HG02571 (cell line): ENCODE measurements around the gene MPV17L.
"Not testable (repeated sequence)": the region's sequence is repeated elsewhere in the genome, so short reads cannot be mapped to it uniquely, and the experiment has no call there.

Experiments
- ATAC-seq: cut with Tn5 transposase; IDR thresholded peaks from one replicate; pipeline ENCODE4 v1.9.1; 2021; ENCODE audit warnings: mild to moderate bottlenecking, moderate library complexity; ENCODE audit not compliant: unreplicated experiment

MPV17L gene

DNA sequence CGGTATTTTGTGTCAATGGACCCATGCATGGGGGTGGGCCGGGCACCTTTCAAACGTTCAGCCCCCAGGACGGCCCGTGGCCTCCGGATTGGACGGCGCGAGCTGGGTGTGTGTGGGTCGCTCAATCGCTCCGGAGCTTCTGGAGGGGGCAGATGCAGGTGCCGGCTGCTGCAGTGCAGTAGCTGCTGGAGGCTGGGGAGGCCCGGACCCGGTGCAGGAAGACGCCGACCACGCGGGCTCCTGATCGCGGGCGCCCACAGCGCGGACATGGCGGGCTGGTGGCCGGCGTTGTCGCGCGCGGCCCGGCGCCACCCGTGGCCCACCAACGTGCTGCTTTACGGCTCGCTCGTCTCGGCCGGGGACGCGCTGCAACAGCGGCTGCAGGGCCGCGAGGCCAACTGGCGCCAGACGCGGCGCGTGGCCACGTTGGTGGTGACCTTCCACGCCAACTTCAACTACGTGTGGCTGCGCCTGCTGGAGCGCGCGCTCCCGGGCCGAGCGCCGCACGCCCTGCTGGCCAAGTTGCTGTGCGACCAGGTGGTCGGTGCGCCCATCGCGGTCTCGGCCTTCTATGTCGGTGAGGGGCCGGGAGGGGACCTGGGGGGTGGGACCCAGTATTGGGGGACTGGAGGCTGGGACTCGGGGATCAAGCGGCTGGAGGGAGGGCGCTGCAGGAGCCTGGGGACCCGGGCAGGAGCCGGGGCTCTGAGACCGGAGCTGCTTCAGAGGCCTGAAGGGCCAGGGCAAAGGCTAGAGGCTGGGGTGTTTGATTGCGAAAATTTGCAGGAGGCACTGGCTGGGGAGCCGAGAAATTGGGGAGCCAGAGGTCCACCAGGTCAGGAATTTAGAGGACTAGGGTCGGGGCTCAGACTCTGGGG, at the start of gene MPV17L:
Gene MPV17L (plus strand): TSS at position 124 of the 878 bp plus-strand sequence. CDS start 144 bp downstream, at position 268.
- not testable (repeated sequence) for ATAC-seq

DNA sequence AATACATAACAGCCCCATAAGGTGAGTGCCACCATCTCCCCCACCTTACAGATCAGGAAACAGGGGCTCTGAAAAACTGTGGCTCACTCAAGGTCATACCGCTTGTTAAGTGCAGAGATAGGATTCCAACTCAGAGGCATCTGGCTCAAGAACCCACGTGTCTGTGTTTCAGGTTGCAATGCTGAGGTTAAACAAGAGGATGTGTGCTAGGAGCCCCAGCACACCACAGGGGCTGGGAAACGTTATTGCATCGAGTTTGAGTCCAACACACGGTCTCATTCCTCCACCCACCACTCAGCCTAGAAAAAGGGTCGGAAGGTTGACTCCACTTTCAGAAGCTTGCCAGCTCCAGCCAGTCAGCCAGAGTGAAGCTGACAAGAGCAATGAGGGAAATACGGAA, 46.8 kb upstream of the MPV17L start:
- not testable (repeated sequence) for ATAC-seq

DNA sequence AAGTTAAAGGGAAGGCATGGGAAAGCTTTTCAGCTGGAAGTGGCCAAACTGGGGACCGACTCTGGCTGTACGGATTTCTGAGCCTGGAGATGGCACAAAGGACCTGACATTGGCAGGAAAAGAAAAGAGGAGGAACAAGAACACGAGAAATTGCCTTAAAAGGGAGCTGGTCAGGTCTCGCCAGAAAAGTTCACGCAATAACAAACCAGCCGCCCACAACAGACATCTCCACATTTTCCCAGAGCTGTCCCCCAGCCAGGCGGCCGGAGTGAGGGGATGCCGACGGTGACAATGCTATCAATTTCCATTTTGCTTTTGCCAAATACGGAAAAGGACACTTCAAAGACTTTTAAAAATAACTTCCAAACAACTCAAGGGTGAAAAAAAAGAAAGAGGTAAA, 44.3 kb upstream of the MPV17L start:
- not testable (repeated sequence) for ATAC-seq

DNA sequence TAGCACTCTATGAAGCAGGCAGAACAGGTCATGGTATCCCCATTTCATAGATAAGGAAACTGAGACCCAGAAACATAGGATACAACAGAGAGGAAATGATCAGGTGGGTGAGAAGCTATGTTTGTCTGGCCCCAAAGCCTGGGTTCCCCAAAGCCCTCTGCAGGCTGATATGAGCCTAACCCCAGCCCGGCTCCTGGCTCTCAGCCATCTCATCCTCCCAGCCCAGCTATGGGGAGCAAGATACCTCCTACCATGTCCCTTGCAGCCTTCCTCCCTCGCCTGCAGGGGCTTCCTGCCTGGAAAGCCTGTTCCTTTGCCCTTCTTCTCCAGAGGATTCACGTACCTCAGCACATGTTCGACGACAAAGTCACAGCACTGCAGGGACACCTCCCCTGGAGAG, 43.8 kb upstream of the MPV17L start:
- ATAC-seq, result not testable (repeated sequence)

DNA sequence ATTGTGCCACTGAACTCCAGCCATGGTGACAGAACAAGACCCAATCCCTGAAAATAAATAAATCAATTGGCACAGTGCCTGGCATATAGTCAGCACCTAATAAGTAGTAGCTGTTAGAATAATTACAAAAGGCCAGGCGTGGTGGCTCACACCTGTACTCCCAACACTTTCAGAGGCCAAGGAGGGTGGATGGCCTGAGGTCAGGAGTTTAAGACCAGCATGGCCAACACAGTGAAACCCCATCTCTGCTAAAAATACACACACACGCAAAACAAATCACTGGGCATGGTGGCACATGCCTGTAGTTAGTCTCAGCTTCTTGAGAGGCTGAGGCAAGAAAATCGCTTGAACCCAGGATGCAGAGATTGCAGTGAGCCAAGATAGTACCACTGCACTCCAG, 42.7 kb upstream of the MPV17L start:
- not testable (repeated sequence) for ATAC-seq

DNA sequence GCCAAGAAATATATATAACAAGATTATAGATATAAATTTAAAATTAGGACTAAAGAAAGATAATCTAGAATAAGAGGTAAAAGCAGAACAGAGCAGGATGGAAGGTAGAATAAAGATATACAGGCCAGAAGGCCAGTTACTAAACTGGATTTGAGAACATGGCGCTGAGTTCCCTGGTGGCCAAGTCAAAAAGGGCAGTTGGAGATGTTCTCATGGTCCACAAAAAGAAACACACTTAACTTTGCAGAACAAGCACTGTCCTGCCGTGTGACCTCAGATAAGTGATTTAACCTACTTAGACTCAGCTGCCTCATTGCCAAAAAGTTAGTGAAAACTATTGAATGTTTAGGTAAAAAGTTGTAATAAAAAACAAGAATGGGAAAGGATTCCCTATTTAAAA, 40.7 kb upstream of the MPV17L start:
- not testable (repeated sequence) for ATAC-seq

DNA sequence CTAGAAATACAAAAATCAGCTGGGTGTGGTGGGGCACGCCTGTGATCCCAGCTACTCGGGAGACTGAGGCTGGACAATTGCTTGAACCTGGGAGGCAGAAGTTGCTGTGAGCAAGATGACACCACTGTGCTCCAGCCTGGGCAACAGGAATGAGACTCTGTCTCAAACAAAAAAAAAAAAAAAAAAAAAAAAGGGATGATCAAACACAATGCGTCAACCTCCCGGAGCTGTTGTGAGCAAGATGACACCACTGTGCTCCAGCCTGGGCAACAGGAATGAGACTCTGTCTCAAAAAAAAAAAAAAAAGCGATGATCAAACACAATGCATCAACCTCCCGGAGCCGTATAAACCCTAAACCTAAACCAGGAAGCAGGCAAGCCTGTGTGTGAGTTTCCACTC, 38.1 kb upstream of the MPV17L start:
- not testable (repeated sequence) for ATAC-seq

DNA sequence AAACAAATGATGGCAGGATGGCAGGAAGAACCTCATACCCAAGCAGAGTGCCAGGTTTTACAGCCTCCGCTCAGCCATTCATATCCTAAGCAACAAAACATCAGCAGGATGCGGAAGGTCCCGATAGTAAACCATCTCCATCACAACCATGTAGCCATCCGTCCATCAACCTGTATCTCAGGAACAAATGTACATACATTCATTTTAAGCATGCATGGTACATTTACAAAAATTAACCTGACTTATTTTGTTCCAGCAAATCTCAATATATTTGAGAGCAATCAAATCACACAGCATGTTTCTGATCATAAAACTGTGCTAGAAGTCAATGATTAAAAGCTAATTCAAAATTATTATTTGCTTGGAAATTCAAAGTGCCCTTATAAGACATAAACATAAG, 17.4 kb upstream of the MPV17L start, which contains the start of gene NPIPA5:
Gene NPIPA5 (minus strand): TSS at position 101 of the 400 bp plus-strand sequence. CDS start 0 bp downstream, at position 101.
- not testable (repeated sequence) for ATAC-seq

DNA sequence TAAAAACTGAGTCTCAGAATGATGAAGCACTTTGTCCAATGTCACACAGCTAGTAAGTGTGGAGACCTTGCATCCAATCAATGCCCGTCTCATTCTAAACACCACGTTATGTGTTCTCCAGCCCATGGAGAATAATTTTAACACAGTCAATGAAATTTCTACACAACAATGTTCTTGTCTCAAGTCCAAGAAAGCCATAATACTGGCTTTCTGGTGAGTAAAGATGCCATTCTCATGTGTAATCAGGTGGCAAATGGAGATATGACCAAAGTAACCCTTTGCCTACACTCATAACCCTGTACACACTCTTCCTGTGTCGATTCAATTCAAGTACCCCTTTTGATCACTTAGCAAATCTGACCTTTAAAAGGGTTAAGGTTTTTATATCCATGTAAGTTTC, 12.7 kb upstream of the MPV17L start:
- not testable (repeated sequence) for ATAC-seq

DNA sequence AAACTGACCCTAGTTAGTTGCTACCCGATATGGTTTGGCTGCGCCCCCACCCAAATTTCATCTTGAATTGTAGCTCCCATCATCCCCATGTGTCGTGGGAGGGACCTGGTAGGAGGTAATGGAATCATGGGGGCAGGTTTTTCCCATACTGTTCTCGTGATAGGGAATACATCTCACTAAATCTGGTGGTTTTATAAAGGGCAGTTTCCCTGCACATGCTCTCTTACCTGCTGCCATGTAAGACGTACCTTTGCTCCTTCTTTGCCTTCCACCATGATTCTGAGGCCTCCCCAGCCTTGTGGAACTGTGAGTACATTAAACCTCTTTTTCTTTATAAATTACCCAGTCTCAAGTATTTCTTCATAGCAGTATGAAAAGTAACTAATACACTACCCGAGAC, 7.5 kb upstream of the MPV17L start:
- not testable (repeated sequence) for ATAC-seq

DNA sequence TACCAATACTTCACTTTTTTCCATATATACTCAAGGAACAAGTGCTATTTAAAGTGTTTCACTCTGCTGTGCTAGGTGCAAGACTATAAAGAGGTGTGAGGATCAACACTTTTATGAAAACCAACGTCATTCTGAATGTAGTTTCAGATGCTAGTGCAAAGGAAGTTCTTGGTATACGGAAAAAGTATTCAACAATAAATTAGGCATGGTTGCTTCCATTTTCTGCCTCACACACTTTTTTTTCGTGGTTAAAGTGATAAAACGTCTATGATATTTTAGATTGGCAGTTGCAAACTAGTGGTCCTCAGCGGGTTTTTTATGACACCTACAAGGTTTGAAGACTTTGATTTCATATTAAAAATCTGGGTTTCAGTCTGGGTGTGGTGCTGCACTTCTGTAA, 5.6 kb upstream of the MPV17L start:
- ATAC-seq, result not testable (repeated sequence)

DNA sequence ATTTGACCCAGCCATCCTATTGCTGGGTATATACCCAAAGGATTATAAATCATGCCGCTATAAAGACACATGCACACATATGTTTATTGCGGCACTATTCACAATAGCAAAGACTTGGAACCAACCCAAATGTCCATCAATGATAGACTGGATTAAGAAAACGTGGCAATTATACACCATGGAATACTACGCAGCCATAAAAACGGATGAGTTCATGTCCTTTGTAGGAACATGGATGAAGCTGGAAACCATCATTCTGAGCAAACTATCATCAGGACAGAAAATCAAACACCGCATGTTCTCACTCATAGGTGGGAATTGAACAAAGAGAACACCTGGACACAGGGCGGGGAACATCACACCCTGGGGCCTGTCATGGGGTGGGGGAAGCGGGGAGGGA, 2.5 kb upstream of the MPV17L start:
- not testable (repeated sequence) for ATAC-seq

DNA sequence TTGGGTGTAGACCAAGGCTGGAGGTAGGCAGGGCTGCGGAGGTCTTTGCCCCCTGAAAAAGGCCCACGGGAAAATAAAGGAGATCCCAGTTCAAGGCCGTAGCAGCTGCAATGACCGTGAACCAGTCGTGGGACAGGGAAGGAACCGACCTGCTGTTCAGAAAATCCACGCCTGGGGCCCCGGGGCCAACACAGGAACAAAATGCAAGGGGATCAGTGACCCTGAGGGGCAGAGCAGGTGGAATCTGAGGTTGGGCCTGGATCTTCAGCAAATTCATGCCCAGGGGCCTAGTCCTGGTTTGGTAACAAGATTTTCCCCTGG, 915 bp downstream of the MPV17L start:
- ATAC-seq, result not testable (repeated sequence)

DNA sequence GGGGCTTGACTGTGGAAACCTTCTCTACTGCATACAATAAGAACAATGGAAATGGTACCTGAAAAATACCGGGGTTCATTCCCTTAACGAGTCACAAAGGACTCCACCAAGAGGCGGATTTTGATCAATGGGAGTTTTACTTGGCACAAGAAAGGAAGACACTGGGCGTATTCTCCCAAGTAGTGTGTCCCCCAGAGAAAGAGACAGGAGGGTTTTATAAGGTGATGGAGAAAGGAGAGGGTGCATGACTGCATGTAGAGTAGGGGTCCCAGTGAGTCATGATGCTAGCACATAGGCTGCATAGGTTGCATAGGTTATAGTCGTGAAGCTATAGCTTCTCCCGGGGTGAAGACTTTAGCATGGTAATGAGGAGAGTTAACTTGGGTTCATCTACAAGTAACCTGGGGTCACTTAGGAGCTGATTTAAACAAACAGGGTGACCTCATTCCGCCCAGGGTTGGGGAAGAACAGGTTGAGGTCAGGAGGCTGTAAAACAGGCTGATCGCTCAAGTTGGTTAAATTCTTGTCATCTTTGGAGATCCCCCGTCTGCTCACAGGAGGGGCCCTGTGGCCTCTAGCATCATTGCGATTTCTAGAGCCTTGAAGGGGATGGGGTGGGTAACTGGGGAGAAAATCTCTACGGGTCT, 1.5 kb downstream of the MPV17L start:
- ATAC-seq, result no peak

DNA sequence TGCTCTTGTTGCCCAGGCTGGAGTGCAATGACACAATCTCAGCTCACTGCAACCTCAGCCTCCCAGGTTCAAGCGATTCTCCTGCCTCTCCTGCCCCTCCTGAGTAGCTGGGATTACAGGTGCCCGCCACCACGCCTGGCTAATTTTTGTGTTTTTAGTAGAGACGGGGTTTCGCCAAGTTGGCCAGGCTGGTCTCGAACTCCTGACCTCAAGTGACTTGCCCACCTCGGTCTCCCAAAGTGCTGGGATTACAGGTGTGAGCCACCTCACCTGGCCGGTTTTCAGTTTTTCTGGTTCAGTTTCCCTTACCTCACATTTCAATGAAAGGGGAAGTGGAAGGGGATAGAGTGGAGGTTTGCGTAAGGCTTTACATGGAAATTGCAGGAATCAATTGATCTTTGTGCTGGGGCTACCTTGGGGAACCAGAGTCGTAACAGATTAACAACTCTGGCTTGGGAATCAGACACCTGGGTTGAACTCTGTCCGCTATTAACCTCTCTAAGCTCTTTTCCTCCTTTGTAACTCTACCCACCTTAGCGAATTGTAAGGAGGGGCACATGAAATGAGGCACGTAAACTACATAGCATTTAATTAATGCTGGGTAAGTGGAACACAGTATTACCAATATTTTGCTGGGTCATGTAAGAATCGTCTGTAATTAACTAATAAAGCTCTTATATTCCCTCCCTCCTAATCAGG, 3.2 kb downstream of the MPV17L start:
- no peak for ATAC-seq

DNA sequence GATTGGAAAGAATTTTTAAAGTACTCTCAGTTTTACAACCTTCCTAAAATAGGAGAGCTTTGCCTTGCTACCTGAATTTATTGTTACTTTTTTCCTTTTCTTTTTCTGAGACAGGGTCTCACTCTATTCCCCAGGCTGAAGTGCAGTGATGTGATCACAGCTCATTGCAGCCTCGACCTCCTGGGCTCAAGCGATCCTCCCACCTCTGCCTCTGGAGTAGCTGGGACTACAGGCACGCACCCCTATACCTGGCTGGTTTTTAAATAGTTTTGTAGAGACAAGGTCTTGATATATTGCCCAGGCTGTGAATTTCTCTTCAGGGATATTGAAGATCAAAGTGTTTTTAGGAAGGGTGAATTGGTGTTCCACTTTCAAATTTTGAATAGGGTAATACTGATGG, 3.8 kb downstream of the MPV17L start:
- no peak for ATAC-seq

DNA sequence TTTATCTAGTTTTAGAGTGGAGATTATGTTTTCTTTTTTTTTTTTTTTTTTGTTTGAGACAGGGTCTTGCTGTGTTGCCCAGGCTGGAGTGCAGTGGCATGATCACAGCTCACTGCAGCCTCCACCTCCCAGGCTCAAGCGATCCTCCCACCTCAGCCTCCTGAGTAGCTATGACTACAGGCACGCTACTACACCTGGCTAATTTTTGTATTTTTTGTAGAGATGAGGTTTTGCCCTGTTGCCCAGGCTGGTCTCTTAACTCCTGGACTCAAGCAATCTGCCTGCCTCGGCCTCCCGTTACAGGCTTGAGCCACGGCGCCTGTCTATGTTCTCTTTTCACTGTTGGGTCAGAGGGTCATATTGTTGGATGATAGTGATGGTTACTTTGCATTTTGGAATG, 4.8 kb downstream of the MPV17L start:
- ATAC-seq, result not testable (repeated sequence)

DNA sequence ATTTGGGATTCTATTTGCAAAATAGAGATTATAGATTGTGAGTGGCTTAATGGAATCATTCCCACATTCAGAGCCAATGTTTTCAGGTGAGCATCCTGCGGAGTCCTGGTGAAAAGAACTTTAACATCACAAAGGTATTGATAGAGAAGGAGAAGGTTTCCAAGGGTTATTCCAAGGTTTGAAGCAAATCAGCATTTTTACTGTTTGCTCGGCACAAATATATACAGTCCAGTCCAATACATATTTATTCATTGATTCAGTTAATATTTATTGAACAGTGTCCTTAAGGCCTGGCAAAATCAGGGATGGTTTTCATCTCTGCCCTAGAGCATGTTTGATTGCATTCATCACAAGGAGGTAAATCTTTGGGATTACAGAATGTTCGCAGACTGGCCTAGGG, 6.4 kb downstream of the MPV17L start:
- no peak for ATAC-seq

DNA sequence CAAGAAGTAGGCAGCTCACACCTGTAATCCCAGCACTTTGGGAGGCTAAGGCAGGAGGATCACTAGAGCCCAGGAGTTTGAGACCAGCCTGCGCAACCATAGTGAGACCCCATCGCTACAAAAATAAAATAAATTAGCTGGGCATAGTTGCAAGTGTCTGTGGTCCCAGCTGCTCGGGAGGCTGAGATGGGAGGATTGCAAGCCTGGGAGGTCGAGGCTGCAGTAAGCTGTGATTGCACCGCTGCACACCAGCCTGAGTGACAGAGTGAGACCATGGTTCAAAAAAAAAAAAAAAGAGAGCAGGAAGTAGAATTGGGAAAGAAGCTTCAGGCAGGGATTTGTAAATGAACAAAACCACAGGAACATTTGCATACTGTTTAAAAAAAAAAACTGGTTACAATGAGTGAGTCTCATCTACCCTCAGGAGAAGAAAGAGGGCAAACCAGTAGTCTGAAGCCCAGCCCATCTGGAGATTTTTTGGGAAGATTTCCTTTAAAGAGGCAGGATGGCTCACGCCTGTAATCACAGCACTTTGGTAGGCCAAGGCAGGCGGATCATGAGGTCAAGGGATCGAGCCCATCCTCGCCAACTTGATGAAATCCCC, 7.9 kb downstream of the MPV17L start:
- ATAC-seq, result no peak

DNA sequence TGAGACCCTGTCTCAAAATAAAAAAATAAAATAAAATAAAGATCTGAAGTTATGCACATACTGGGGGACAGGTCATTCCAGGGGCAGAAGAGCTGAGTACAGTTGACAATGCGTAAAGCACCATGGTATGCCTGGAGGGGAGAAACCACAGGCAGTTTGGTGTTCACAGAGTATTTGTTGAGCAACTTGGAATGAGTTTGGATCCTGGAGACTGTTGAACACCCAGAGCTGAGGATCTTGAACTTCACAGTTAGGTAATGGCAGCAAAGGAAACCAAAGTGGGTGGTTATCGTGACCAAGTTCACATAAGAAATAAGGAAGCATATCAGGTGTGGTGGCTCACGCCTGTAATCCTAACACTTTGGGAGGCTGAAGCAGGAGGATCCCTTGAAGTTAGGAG, 8.5 kb downstream of the MPV17L start:
- not testable (repeated sequence) for ATAC-seq

DNA sequence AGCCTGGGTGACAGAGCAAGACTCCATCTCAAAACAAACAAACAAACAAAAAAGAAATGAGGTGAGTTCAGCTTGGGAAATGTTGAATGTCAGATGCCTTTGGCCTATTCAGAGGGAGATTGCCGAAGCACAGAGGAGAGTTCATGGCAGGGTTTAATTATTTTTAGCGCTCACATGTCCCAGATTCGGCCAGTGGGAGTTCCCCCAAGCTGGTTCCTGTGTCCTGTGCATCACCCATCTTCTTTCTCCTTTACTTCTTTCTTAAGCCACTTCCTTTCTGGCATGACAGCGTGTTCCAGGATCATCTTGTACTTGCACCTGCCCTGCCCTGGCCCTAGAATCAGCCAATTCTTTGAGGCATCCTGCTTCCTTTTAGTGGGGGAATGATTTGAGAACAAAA, 9.2 kb downstream of the MPV17L start:
- no peak for ATAC-seq
